ELF-1 (cell line): ENCODE results near the gene NGFR.
"Not testable (repeated sequence)": the region's sequence is repeated elsewhere in the genome, so short reads cannot be mapped to it uniquely, and the experiment has no call there.

ENCODE experiments used
- DNase-seq: peaks from one replicate; pipeline ENCODE4 v3.0.0-alpha.2; 2016; ENCODE audit warnings: low read depth, low spot score

NGFR gene

GRCh38 chr17:49545806-49546545 is 50.9 kb downstream of the NGFR start:
- DNase-seq: no peak

GRCh38 chr17:49546546-49547535 is 51.7 kb downstream of the NGFR start:
- no peak for DNase-seq

GRCh38 chr17:49547566-49547965 is 52.5 kb downstream of the NGFR start:
- DNase-seq: no peak

GRCh38 chr17:49548051-49548505 is 53.0 kb downstream of the NGFR start:
- DNase-seq: no peak

- peak; percentile 85 for DNase-seq
These were observed 53.6 kb downstream of the NGFR start for GRCh38 chr17:49548506-49549310.

GRCh38 chr17:49549311-49549605 is 54.2 kb downstream of the NGFR start:
- no peak for DNase-seq

- peak; percentile 56 for DNase-seq
These were observed 54.9 kb downstream of the NGFR start for GRCh38 chr17:49549691-49550678.

- not testable (repeated sequence) for DNase-seq
These were observed 55.7 kb downstream of the NGFR start for GRCh38 chr17:49550764-49551163.

- peak; percentile 41 for DNase-seq
These were observed 56.4 kb downstream of the NGFR start for GRCh38 chr17:49551221-49552069.

GRCh38 chr17:49552070-49552751 is 57.1 kb downstream of the NGFR start:
- no peak for DNase-seq

GRCh38 chr17:49553676-49554335 is 58.7 kb downstream of the NGFR start:
- DNase-seq: no peak

GRCh38 chr17:49554694-49555494 is 59.8 kb downstream of the NGFR start:
- DNase-seq: no peak

- no peak for DNase-seq
These were observed 60.6 kb downstream of the NGFR start for GRCh38 chr17:49555495-49556222.

GRCh38 chr17:49556223-49556943 is 61.3 kb downstream of the NGFR start:
- peak; percentile 96 for DNase-seq

- DNase-seq: peak; percentile 60
These were observed 62.4 kb downstream of the NGFR start for GRCh38 chr17:49557312-49558024.
